Natural killer cell (primary cell): ENCODE measurements around the gene FGF12. TPM values are rescaled to one million over a fixed set of nuclear protein-coding genes. Genes with fewer than 3 reads are reported as not detected.
A peak's percentile ranks its signal among the peaks of the same experiment; 100 is the strongest.

ENCODE experiments used
- ATAC-seq, 3 donors: fragments of 150-1000 bp in 2 of 3; fragments of 200-7000 bp in 1 of 3; cut with Tn5 transposase; 1 replicate in 1 of 3; 2 replicates in 2 of 3; pipeline ENCODE4 v1.10.0; 2021; ENCODE audit warnings: mild to moderate bottlenecking in 2 of 3, moderate library complexity in 2 of 3
- DNase-seq, 2 donors: peaks; one replicate each; pipeline versions ENCODE4 v3.0.0 to v3.0.0-alpha.2; 2013 to 2021; ENCODE audit warnings: mixed read lengths in 1 of 2
- H3K27ac ChIP-seq: one replicate; pipeline ENCODE4 v1.5.1; 2013; ENCODE audit warnings: mild to moderate bottlenecking, low read length
- H3K27me3 ChIP-seq: one replicate; pipeline ENCODE4 v1.6.1; 2013; ENCODE audit warnings: low read length; ENCODE audit not compliant: control insufficient read depth, insufficient read depth
- H3K36me3 ChIP-seq: one replicate; pipeline ENCODE4 v1.6.1; 2013; ENCODE audit warnings: low read length; ENCODE audit not compliant: control insufficient read depth, insufficient read depth
- H3K4me1 ChIP-seq: one replicate; pipeline ENCODE4 v1.6.1; 2013; ENCODE audit warnings: low read length; ENCODE audit not compliant: control insufficient read depth, insufficient read depth
- H3K4me3 ChIP-seq: one replicate; pipeline ENCODE4 v1.5.1; 2013; ENCODE audit warnings: low read length
- H3K9me3 ChIP-seq: one replicate; pipeline ENCODE4 v1.6.1; 2013; ENCODE audit warnings: low read length; ENCODE audit not compliant: control insufficient read depth, insufficient read depth
- H3K27ac Mint-ChIP-seq, 2 donors: one replicate each; pipeline ENCODE4 v1.8.0; 2022; ENCODE audit warnings: mild to moderate bottlenecking in 2 of 2, mixed read lengths in 2 of 2, moderate library complexity in 1 of 2
- H3K27me3 Mint-ChIP-seq, 2 donors: one replicate each; pipeline ENCODE4 v1.8.0; 2022; ENCODE audit warnings: low read depth in 2 of 2, mixed read lengths in 2 of 2
- H3K36me3 Mint-ChIP-seq: one replicate; pipeline ENCODE4 v1.8.0; 2022; ENCODE audit warnings: mixed read lengths
- H3K4me1 Mint-ChIP-seq, 2 donors: one replicate each; pipeline ENCODE4 v1.8.0; 2022; ENCODE audit warnings: mixed read lengths in 2 of 2
- H3K4me3 Mint-ChIP-seq: one replicate; pipeline ENCODE4 v1.8.0; 2022; ENCODE audit warnings: mild to moderate bottlenecking, moderate library complexity, mixed read lengths
- H3K9me3 Mint-ChIP-seq, 2 donors: one replicate each; pipeline ENCODE4 v1.8.0; 2022; ENCODE audit warnings: mixed read lengths in 2 of 2
- WGBS: methylation state at CpG from one replicate; pipeline ENCODE4 v1.1.7; 2013; ENCODE audit warnings: missing lambda C conversion rate; ENCODE audit not compliant: insufficient coverage; 5-methylcytosine and 5-hydroxymethylcytosine counted together
- intact Hi-C: fragments of 100-400 bp; cut with micrococcal nuclease; formaldehyde crosslinking; loops from one replicate; pipeline ENCODE4 v1.14.2; 2022
- total RNA-seq, 4 donors: library from RNA; stranded (reverse); fragments of 120-200 nt in 1 of 4; gene quantifications; one replicate each; pipeline versions ENCODE4 v1.2.3 to v1.2.4, GENCODE V29; 2013 to 2022
- TF ChIP-seq, protein P1 (sequence below): fragments of 200-600 bp; IDR thresholded peaks from one replicate; pipeline ENCODE4 v1.8.0; 2022; ENCODE audit warnings: antibody characterized with exemption

Gene FGF12
- total RNA-seq, 3 donors from 2014 or later (not counting 1 experiment from before 2014, with no cell fraction given): not detected

- peaks cover 4% of the 10 kb centered on the region for H3K9me3 ChIP-seq
- H3K27me3 ChIP-seq: no peaks in the 10 kb centered on the region
- no peak overlapping the region for H3K27ac ChIP-seq
- ATAC-seq (no peak), DNase-seq (no peak)
- no peaks in the 10 kb centered on the region for H3K36me3 ChIP-seq
- H3K4me3 Mint-ChIP-seq: no peak overlapping the region
- peaks cover 13% of the 10 kb centered on the region for H3K36me3 Mint-ChIP-seq
- H3K9me3 Mint-ChIP-seq: peaks cover 6 to 9% of the 10 kb centered on the region in 2 donors
- intact Hi-C loops: no loop called here
- H3K4me1 ChIP-seq: no peaks in the 10 kb centered on the region
- H3K4me3 ChIP-seq: no peak overlapping the region
- H3K27ac Mint-ChIP-seq: no peak overlapping the region
- H3K4me1 Mint-ChIP-seq: no peaks in the 10 kb centered on the region
- WGBS: no CpG with 5 or more reads among the region's 1 CpG
- H3K27me3 Mint-ChIP-seq: no peaks in the 10 kb centered on the region
- TF ChIP-seq, protein P1, sequence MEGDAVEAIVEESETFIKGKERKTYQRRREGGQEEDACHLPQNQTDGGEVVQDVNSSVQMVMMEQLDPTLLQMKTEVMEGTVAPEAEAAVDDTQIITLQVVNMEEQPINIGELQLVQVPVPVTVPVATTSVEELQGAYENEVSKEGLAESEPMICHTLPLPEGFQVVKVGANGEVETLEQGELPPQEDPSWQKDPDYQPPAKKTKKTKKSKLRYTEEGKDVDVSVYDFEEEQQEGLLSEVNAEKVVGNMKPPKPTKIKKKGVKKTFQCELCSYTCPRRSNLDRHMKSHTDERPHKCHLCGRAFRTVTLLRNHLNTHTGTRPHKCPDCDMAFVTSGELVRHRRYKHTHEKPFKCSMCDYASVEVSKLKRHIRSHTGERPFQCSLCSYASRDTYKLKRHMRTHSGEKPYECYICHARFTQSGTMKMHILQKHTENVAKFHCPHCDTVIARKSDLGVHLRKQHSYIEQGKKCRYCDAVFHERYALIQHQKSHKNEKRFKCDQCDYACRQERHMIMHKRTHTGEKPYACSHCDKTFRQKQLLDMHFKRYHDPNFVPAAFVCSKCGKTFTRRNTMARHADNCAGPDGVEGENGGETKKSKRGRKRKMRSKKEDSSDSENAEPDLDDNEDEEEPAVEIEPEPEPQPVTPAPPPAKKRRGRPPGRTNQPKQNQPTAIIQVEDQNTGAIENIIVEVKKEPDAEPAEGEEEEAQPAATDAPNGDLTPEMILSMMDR: no peak
Observed at GRCh38 chr3:192129586-192129985, 597.8 kb downstream of the FGF12 start.

DNA sequence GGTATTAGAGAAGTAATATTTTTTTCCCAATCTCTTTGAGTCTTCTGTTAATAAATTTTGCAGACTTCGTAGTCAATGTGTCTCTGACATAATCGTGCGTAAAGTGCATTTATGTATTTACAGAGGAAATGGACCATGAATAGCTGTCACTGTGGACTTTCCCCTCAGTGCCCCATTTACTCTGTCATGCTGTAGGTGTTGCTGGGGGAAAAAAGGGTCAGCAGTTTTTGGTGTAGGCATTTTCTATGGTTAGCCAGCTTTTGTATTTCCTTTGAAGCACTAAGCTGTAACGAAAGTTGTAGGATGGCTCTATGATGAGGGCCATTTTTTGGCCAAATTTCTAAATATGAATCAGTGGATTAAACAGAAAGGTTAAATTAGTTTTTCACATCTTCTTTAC is 598.4 kb downstream of the FGF12 start:
- no peaks in the 10 kb centered on the region for H3K27me3 ChIP-seq
- no peaks in the 10 kb centered on the region for H3K4me1 ChIP-seq
- TF ChIP-seq, protein P1: no peak
- no peak for DNase-seq
- Mint-ChIP-seq H3K36me3 (peaks cover 13% of the 10 kb centered on the region), H3K9me3 (peaks cover 6 to 9% of the 10 kb centered on the region in 2 donors), H3K27me3 (no peaks in the 10 kb centered on the region), H3K27ac (no peak overlapping the region), H3K4me1 (no peaks in the 10 kb centered on the region), H3K4me3 (no peak overlapping the region)
- ATAC-seq: no peak
- no peak overlapping the region for H3K4me3 ChIP-seq
- intact Hi-C loops: no loop called here
- peaks cover 4% of the 10 kb centered on the region for H3K9me3 ChIP-seq
- WGBS: 68% methylated on average over 4 of the region's 4 CpGs
- no peaks in the 10 kb centered on the region for H3K36me3 ChIP-seq
- no peak overlapping the region for H3K27ac ChIP-seq

- H3K27ac ChIP-seq: no peak overlapping the region
- Mint-ChIP-seq H3K4me1 (no peaks in the 10 kb centered on the region), H3K9me3 (peaks cover 6 to 7% of the 10 kb centered on the region in 2 donors), H3K27ac (no peak overlapping the region), H3K4me3 (no peak overlapping the region), H3K27me3 (no peaks in the 10 kb centered on the region), H3K36me3 (peaks cover 13% of the 10 kb centered on the region)
- no peak for DNase-seq
- no CpG with 5 or more reads among the region's 4 CpGs for WGBS
- no peaks in the 10 kb centered on the region for H3K27me3 ChIP-seq
- H3K4me1 ChIP-seq: no peaks in the 10 kb centered on the region
- no peaks in the 10 kb centered on the region for H3K36me3 ChIP-seq
- H3K9me3 ChIP-seq: peaks cover 4% of the 10 kb centered on the region
- intact Hi-C loops: no loop called here
- ATAC-seq: no peak
- TF ChIP-seq, protein P1: no peak
- no peak overlapping the region for H3K4me3 ChIP-seq
Observed at GRCh38 chr3:192128060-192128459, 599.3 kb downstream of the FGF12 start.

GRCh38 chr3:192122832-192123594 is 604.3 kb downstream of the FGF12 start:
- TF ChIP-seq, protein P1: no peak
- intact Hi-C loops: no loop called here
- H3K4me1 Mint-ChIP-seq: no peaks in the 10 kb centered on the region
- ATAC-seq (no peak), DNase-seq (no peak)
- no peaks in the 10 kb centered on the region for H3K27me3 Mint-ChIP-seq
- Histone ChIP-seq H3K9me3 (no peaks in the 10 kb centered on the region), H3K36me3 (no peaks in the 10 kb centered on the region), H3K4me3 (no peak overlapping the region), H3K27me3 (no peaks in the 10 kb centered on the region), H3K4me1 (no peaks in the 10 kb centered on the region), H3K27ac (peak overlapping the region; percentile 29)
- 68% methylated on average over 13 of the region's 13 CpGs for WGBS
- H3K9me3 Mint-ChIP-seq: peaks cover 9 to 10% of the 10 kb centered on the region in 2 donors
- no peak overlapping the region for H3K4me3 Mint-ChIP-seq
- H3K36me3 Mint-ChIP-seq: no peaks in the 10 kb centered on the region
- H3K27ac Mint-ChIP-seq: no peak overlapping the region
